A549 (cell line): Measurements from ENCODE around the gene ANKRD16. TPM values are rescaled to one million over a fixed set of nuclear protein-coding genes. Genes with fewer than 3 reads are reported as not detected.

Experiments
- ATAC-seq, 2 experiments: fragments of 200-7000 bp in 1 of 2; fragments of >200 bp in 1 of 2; cut with Nextera tagmentation in 1 of 2; cut with Tn5 transposase in 1 of 2; 3 replicates each; pipeline versions ENCODE4 v1.8.0 to v1.9.1; 2018 to 2020; ENCODE audit warnings: mild to moderate bottlenecking in 1 of 2, moderate library complexity in 1 of 2
- CTCF ChIA-PET: fragments of 300-600 bp; sonication (Branson Sonifier 250); formaldehyde crosslinking; extraction: SDS; loops from one replicate; lab custom pipeline; 2021; ENCODE audit warnings: antibody characterized with exemption, inconsistent platforms; lab: Yijun Ruan, JAX
- POLR2A ChIA-PET: fragments of 350-600 bp; formaldehyde crosslinking; extraction: SDS; loops from one replicate; lab custom pipeline; 2021; ENCODE audit warnings: antibody characterized with exemption, inconsistent platforms; lab: Yijun Ruan, JAX
- DNase-seq, 2 experiments: peaks; one replicate each; pipeline versions ENCODE4 v3.0.0 to v3.0.0-alpha.2; 2011 to 2016; ENCODE audit warnings: low read depth in 1 of 2, low spot score in 1 of 2
- FAIRE-seq: peaks from 2 replicates; lab custom pipeline; 2011; peaks lifted over from hg19 to GRCh38; lab: Jason Lieb, UNC
- H3K27ac ChIP-seq, 2 experiments: fragments of >200 bp; sonication (Bioruptor Twin); formaldehyde crosslinking; 3 replicates each; pipeline ENCODE4 v1.5.1; 2016 to 2017
- H3K4me1 ChIP-seq: fragments of >200 bp; sonication (Bioruptor Twin); formaldehyde crosslinking; 3 replicates; pipeline ENCODE4 v1.6.1; 2016
- H3K4me2 ChIP-seq: fragments of >200 bp; sonication (Bioruptor Twin); formaldehyde crosslinking; 3 replicates; pipeline ENCODE4 v1.6.1; 2016
- H3K4me3 ChIP-seq: fragments of >200 bp; sonication (Bioruptor Twin); formaldehyde crosslinking; 3 replicates; pipeline ENCODE4 v1.5.1; 2016
- H3K9me3 ChIP-seq: fragments of >200 bp; sonication (Bioruptor Twin); formaldehyde crosslinking; 3 replicates; pipeline ENCODE4 v1.6.1; 2016
- ATOH8 ChIP-seq: fragments of 250-450 bp; sonication (Bioruptor Pico); IDR thresholded peaks from 2 replicates; pipeline ENCODE4 v1.5.0; 2020; ENCODE audit warnings: low read depth, mild to moderate bottlenecking, moderate library complexity
- BCL3 ChIP-seq: fragments of >200 bp; sonication (Bioruptor Twin); formaldehyde crosslinking; IDR thresholded peaks from 3 replicates; pipeline ENCODE4 v1.6.1; 2016
- CBX8 ChIP-seq: fragments of 200-600 bp; sonication (generic); IDR thresholded peaks from 2 replicates; pipeline ENCODE4 v1.6.1; 2016
- CEBPB ChIP-seq, 2 experiments: fragments of >200 bp in 1 of 2; sonication (Bioruptor Twin) in 1 of 2; formaldehyde crosslinking in 1 of 2; IDR thresholded peaks; 2 replicates each; pipeline ENCODE4 v1.6.1; 2012 to 2016
- CHD2 ChIP-seq: fragments of 150-350 bp; IDR thresholded peaks from 2 replicates; pipeline ENCODE4 v1.6.1; 2014; ENCODE audit warnings: low read length; ENCODE audit not compliant: partially characterized antibody
- CTCF ChIP-seq: fragments of >200 bp; sonication (Bioruptor Twin); formaldehyde crosslinking; IDR thresholded peaks from 3 replicates; pipeline ENCODE4 v1.5.1; 2016
- E2F6 ChIP-seq: IDR thresholded peaks from 2 replicates; pipeline ENCODE4 v1.6.1; 2012; ENCODE audit warnings: low read depth, borderline replicate concordance
- FOSB ChIP-seq: fragments of 250-450 bp; sonication (Bioruptor Pico); IDR thresholded peaks from 2 replicates; pipeline ENCODE4 v1.5.0; 2020; ENCODE audit warnings: mild to moderate bottlenecking, moderate library complexity
- FOSL2 ChIP-seq, 2 experiments: fragments of 450-650 bp in 1 of 2; fragments of >200 bp in 1 of 2; sonication (Bioruptor Twin) in 1 of 2; formaldehyde crosslinking; IDR thresholded peaks; 2 replicates each; pipeline versions ENCODE4 v1.5.0 to v1.6.1; 2016 to 2020; ENCODE audit warnings: mild to moderate bottlenecking in 1 of 2, moderate library complexity in 1 of 2
- FOXS1 ChIP-seq: fragments of 250-450 bp; sonication (Bioruptor Pico); IDR thresholded peaks from 2 replicates; pipeline ENCODE4 v1.5.0; 2020; ENCODE audit warnings: mild to moderate bottlenecking, moderate library complexity
- JUNB ChIP-seq: fragments of >200 bp; sonication (Bioruptor Twin); formaldehyde crosslinking; IDR thresholded peaks from 2 replicates; pipeline ENCODE4 v1.6.1; 2016
- KDM1A ChIP-seq: fragments of 200-600 bp; sonication (generic); IDR thresholded peaks from 2 replicates; pipeline ENCODE4 v1.6.1; 2016; ENCODE audit warnings: low read depth, mild to moderate bottlenecking
- MAFK ChIP-seq: fragments of 450-650 bp; IDR thresholded peaks from 2 replicates; pipeline ENCODE4 v1.6.1; 2014; ENCODE audit not compliant: partially characterized antibody
- MAZ ChIP-seq: fragments of 150-350 bp; IDR thresholded peaks from 2 replicates; pipeline ENCODE4 v1.6.1; 2014; ENCODE audit warnings: antibody characterized with exemption, low read depth, low read length, borderline replicate concordance
- NPAS2 ChIP-seq: fragments of 250-450 bp; sonication (Bioruptor Pico); IDR thresholded peaks from 2 replicates; pipeline ENCODE4 v1.8.0; 2022; ENCODE audit warnings: mild to moderate bottlenecking, moderate library complexity, borderline replicate concordance
- PHF8 ChIP-seq: fragments of 200-600 bp; sonication (generic); IDR thresholded peaks from 2 replicates; pipeline ENCODE4 v1.6.1; 2016; ENCODE audit warnings: low read depth, mild to moderate bottlenecking, antibody characterized with exemption, moderate library complexity, borderline replicate concordance
- POLR2AphosphoS2 ChIP-seq: conservative IDR thresholded peaks from 2 replicates; pipeline ENCODE4 v1.6.1; 2012; ENCODE audit warnings: low read length, improper control_type of control experiment, inconsistent platforms
- RARB ChIP-seq: fragments of 250-450 bp; sonication (Bioruptor Pico); IDR thresholded peaks from 2 replicates; pipeline ENCODE4 v1.8.0; 2021; ENCODE audit warnings: mild to moderate bottlenecking, moderate library complexity
- RFX5 ChIP-seq: fragments of 450-650 bp; IDR thresholded peaks from 2 replicates; pipeline ENCODE4 v1.7.1; 2014; ENCODE audit warnings: antibody characterized with exemption, mild to moderate bottlenecking, moderate library complexity
- RNF2 ChIP-seq: fragments of 200-600 bp; sonication (generic); IDR thresholded peaks from 2 replicates; pipeline ENCODE4 v1.6.1; 2016; ENCODE audit warnings: low read depth, mild to moderate bottlenecking, antibody characterized with exemption, moderate library complexity, borderline replicate concordance
- SMC3 ChIP-seq: fragments of >200 bp; sonication (Bioruptor Twin); formaldehyde crosslinking; IDR thresholded peaks from 3 replicates; pipeline ENCODE4 v1.6.1; 2018; ENCODE audit warnings: inconsistent platforms
- TP53 ChIP-seq: fragments of 250-450 bp; sonication (Bioruptor Pico); IDR thresholded peaks from 2 replicates; pipeline ENCODE4 v1.5.0; 2021; ENCODE audit warnings: mild to moderate bottlenecking, moderate library complexity
- ZSCAN20 ChIP-seq: fragments of 250-450 bp; sonication (Bioruptor Pico); IDR thresholded peaks from 2 replicates; pipeline ENCODE4 v1.8.0; 2022; ENCODE audit warnings: mild to moderate bottlenecking, moderate library complexity
- WGBS: methylation state at CpG from one replicate; pipeline ENCODE4 v1.1.6; 2017; ENCODE audit errors: missing lambda C conversion rate; 5-methylcytosine and 5-hydroxymethylcytosine counted together
- polyA plus RNA-seq, 4 experiments: library from polyadenylated mRNA; depleted of rRNA in 3 of 4; stranded (reverse); fragments of >200 nt; fragmentation: RNase III in 1 of 4; extraction: RNeasy Plus Mini Kit Qiagen cat#74134 plus additional on column Dnase treatment in 1 of 4; gene quantifications; 2 replicates in 3 of 4; 3 replicates in 1 of 4; pipeline ENCODE4 v1.2.3, GENCODE V29; 2011 to 2017

ANKRD16 gene
- polyA plus RNA-seq, 2 of the 4 experiments (the other 2 are of a cell fraction) = 7.3 to 8.9 TPM

- TF ChIP-seq CEBPB (IDR thresholded peaks at IDR 0.05) (peak in 1 of 2 experiments; percentile 32; a peak in 1 of 4 replicates), ZSCAN20 (CRISPR knock-in tag) (no peak), CBX8 (no peak), FOXS1 (CRISPR knock-in tag) (no peak), JUNB (no peak), MAZ (no peak), FOSB (CRISPR knock-in tag) (peak; percentile 81; the same call in 1 of the 2 replicates), MAFK (peak; percentile 100), FOSL2 (IDR thresholded peaks at IDR 0.05) (no peak), FOSL2 (CRISPR knock-in tag; IDR thresholded peaks at IDR 0.05) (peak; percentile 1; the same call in 1 of the 2 replicates), PHF8 (no peak), RARB (CRISPR knock-in tag) (0 out of 2 replicates have a peak, but pooled peaks have one; percentile 36), E2F6 (peak; percentile 25; the same call in 1 of the 2 replicates), ATOH8 (CRISPR knock-in tag) (no peak), RFX5 (0 out of 2 replicates have a peak, but pooled peaks have one; percentile 19)
- Histone ChIP-seq H3K4me2 (peak overlapping the region; percentile 96), H3K27ac (peak overlapping the region; percentile 97 to 99), H3K9me3 (no peaks in the 10 kb centered on the region), H3K4me1 (peaks cover 31% of the 10 kb centered on the region), H3K4me3 (peak overlapping the region; percentile 97)
- ATAC-seq = 0 out of 6 replicates have a peak, but pooled peaks of 1 of the 2 experiments have one; percentile 7
- no peak for FAIRE-seq
- POLR2A ChIA-PET = interaction anchor here (1.0 to 2.3 kb wide), 6 partner anchors 10 to 130 kb away, joined by 3 to 18 read pairs (median 6); partner anchors contain the start of genes ANKRD16, FBH1 and TASOR2
- CTCF ChIA-PET = interaction anchor here (1.7 to 1.9 kb wide), 2 partner anchors 45 to 60 kb away, joined by 3 to 9 read pairs; no protein-coding TSS in a partner anchor
- DNase-seq = peak in 1 of 2 experiments; percentile 53
- 46% methylated on average over 12 of the region's 12 CpGs for WGBS
These were observed 75.3 kb downstream of the ANKRD16 start for GRCh38 chr10:5814110-5815107.

- H3K9me3 ChIP-seq = no peaks in the 10 kb centered on the region
- ATAC-seq (peak; percentile 94 to 95), FAIRE-seq (no peak), DNase-seq (peak; percentile 95 to 97)
- POLR2A ChIA-PET = interaction anchor here (0.6 to 2.3 kb wide), 13 partner anchors 9 to 350 kb away, joined by 3 to 18 read pairs (median 3); partner anchors contain the start of genes ANKRD16, FBH1 and TASOR2
- peak within 1 kb of the TSS; percentile 97 for H3K4me3 ChIP-seq
- H3K4me1 ChIP-seq = peaks cover 33% of the 10 kb centered on the region
- peak within 1 kb of the TSS; percentile 97 to 99 for H3K27ac ChIP-seq
- WGBS = 2% methylated on average over 49 of the region's 77 CpGs
- CTCF ChIA-PET = interaction anchor here (1.7 to 1.9 kb wide), 2 partner anchors 46 to 60 kb away, joined by 3 to 9 read pairs; no protein-coding TSS in a partner anchor
- peak within 1 kb of the TSS; percentile 96 for H3K4me2 ChIP-seq
- no peak for TF ChIP-seq RNF2
- no peak; the same call in 1 of the 2 replicates for TF ChIP-seq FOXS1 (CRISPR knock-in tag)
- TF ChIP-seq ATOH8 (CRISPR knock-in tag) = peak; percentile 86
- TF ChIP-seq SMC3 = no peak
- TF ChIP-seq NPAS2 = peak; percentile 87; the same call in 1 of the 2 replicates
- no peak for TF ChIP-seq RARB (CRISPR knock-in tag)
- TF ChIP-seq POLR2AphosphoS2 = no peak
- no peak for TF ChIP-seq CTCF
- TF ChIP-seq CHD2 = peak; percentile 94
- TF ChIP-seq TP53 (CRISPR knock-in tag) = peak; percentile 87
- TF ChIP-seq BCL3 = peak; percentile 89; the same call in 1 of the 3 replicates
- no peak for TF ChIP-seq KDM1A
These were observed 76.2 kb downstream of the ANKRD16 start, which contains the start of gene GDI2 for GRCh38 chr10:5813341-5814109. Gene GDI2 (minus strand): TSS chr10:5813434. CDS start chr10:5813258, 176 bp downstream.
